Sigmoid colon (tissue), 4 donors: ENCODE data around the gene RPS6KA2.

Experiments used
- CTCF ChIP-seq, 4 experiments: fragments of 450-650 bp in 3 of 4; fragments of 200-600 bp in 1 of 4; IDR thresholded peaks; one replicate each; pipeline ENCODE4 v1.5.1; 2016 to 2019; ENCODE audit warnings: antibody characterized with exemption in 4 of 4, mild to moderate bottlenecking in 3 of 4, moderate library complexity in 2 of 4
- EP300 ChIP-seq, 4 donors: sonication (generic); formaldehyde crosslinking; IDR thresholded peaks; one replicate each; pipeline ENCODE4 v1.6.1; 2017; ENCODE audit warnings: antibody characterized with exemption in 4 of 4
- POLR2A ChIP-seq, 2 donors: fragments of 450-650 bp; IDR thresholded peaks; one replicate each; pipeline ENCODE4 v1.6.1; 2016; ENCODE audit warnings: antibody characterized with exemption in 2 of 2, mild to moderate bottlenecking in 2 of 2, moderate library complexity in 2 of 2
- POLR2AphosphoS5 ChIP-seq, 4 donors: sonication (generic); formaldehyde crosslinking; IDR thresholded peaks; one replicate each; pipeline ENCODE4 v1.6.1; 2017; ENCODE audit warnings: antibody characterized with exemption in 4 of 4

DNA sequence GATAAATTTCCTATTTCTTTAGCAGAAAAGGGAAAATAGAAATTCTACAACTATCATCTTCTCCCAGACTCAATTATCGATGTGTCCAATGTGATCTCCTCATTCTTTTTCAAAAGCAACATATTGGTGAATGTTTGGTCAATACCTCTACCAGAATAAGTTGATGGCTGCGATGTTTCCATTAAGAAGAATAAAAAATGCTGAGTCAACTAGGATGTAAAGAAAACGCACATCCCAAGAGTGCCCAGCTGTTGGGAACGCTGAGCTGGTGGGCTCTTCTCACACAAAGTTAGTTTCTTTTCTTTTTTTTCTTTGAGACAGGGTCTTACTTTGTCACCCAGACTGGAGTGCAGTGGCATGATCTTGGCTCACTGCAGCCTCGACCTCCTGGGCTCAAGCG lies 80.4 kb downstream of the RPS6KA2 start:
- TF ChIP-seq POLR2A (IDR thresholded peaks at IDR 0.05) (no peak), CTCF (IDR thresholded peaks at IDR 0.05) (no peak), EP300 (IDR thresholded peaks at IDR 0.05) (no peak), POLR2AphosphoS5 (IDR thresholded peaks at IDR 0.05) (no peak)
